Mesendoderm (in vitro differentiated cells): ENCODE data around the gene FIGNL2.

Experiments
- DNase-seq: peaks from one replicate; pipeline ENCODE4 v3.0.0; 2013
- H2AK5ac ChIP-seq: 2 replicates; pipeline ENCODE4 v1.6.1; 2013; ENCODE audit warnings: low read length, inconsistent platforms
- H2BK120ac ChIP-seq: 2 replicates; pipeline ENCODE4 v1.6.1; 2013; ENCODE audit warnings: low read depth, mild to moderate bottlenecking, low read length, moderate library complexity, mixed read lengths
- H2BK15ac ChIP-seq: replicated peaks from 2 replicates; pipeline ENCODE4 v1.6.1; 2013; ENCODE audit warnings: low read depth, mild to moderate bottlenecking, moderate library complexity
- H2BK5ac ChIP-seq: 2 replicates; pipeline ENCODE4 v1.6.1; 2013; ENCODE audit warnings: low read length, inconsistent platforms
- H3K18ac ChIP-seq: 2 replicates; pipeline ENCODE4 v1.6.1; 2013; ENCODE audit warnings: mild to moderate bottlenecking, low read length, mixed read lengths
- H3K23ac ChIP-seq: one replicate; pipeline ENCODE4 v1.6.1; 2013; ENCODE audit warnings: low read length
- H3K27ac ChIP-seq: 2 replicates; pipeline ENCODE4 v1.5.1; 2013; ENCODE audit warnings: low read depth, mild to moderate bottlenecking, inconsistent platforms, low read length, moderate library complexity
- H3K27me3 ChIP-seq: 2 replicates; pipeline ENCODE4 v1.6.1; 2013; ENCODE audit warnings: low read length, control low read depth, mild to moderate bottlenecking, inconsistent platforms; ENCODE audit not compliant: insufficient read depth, poor library complexity
- H3K36me3 ChIP-seq: 2 replicates; pipeline ENCODE4 v1.6.1; 2013; ENCODE audit warnings: low read length, inconsistent platforms; ENCODE audit not compliant: control insufficient read depth, insufficient read depth
- H3K4ac ChIP-seq: one replicate; pipeline ENCODE4 v1.6.1; 2013; ENCODE audit warnings: low read depth, mild to moderate bottlenecking, low read length, moderate library complexity
- H3K4me1 ChIP-seq: 2 replicates; pipeline ENCODE4 v1.6.1; 2013; ENCODE audit warnings: low read depth, low read length, inconsistent platforms; ENCODE audit not compliant: control insufficient read depth
- H3K4me2 ChIP-seq: 2 replicates; pipeline ENCODE4 v1.6.1; 2013; ENCODE audit warnings: low read length
- H3K4me3 ChIP-seq: 2 replicates; pipeline ENCODE4 v1.5.1; 2013; ENCODE audit warnings: mild to moderate bottlenecking, low read length
- H3K56ac ChIP-seq: one replicate; pipeline ENCODE4 v1.6.1; 2013; ENCODE audit warnings: low read length
- H3K79me1 ChIP-seq: 2 replicates; pipeline ENCODE4 v1.6.1; 2013; ENCODE audit warnings: low read length, inconsistent platforms
- H3K79me2 ChIP-seq: 2 replicates; pipeline ENCODE4 v1.6.1; 2013; ENCODE audit warnings: mild to moderate bottlenecking, low read length; ENCODE audit not compliant: control insufficient read depth, insufficient read depth
- H3K9ac ChIP-seq: 2 replicates; pipeline ENCODE4 v1.6.1; 2013; ENCODE audit warnings: low read length, inconsistent platforms
- H4K5ac ChIP-seq: one replicate; pipeline ENCODE4 v1.6.1; 2013; ENCODE audit warnings: low read length
- H4K8ac ChIP-seq: one replicate; pipeline ENCODE4 v1.6.1; 2013; ENCODE audit warnings: low read depth, mild to moderate bottlenecking, control low read depth, low read length, moderate library complexity
- WGBS: extraction: QIAGEN DNeasy Blood & Tissue Kit; methylation state at CpG from one replicate; pipeline ENCODE4 v1.1.7; 2013; ENCODE audit warnings: low lambda C conversion rate, missing lambda C conversion rate; ENCODE audit not compliant: insufficient coverage; ENCODE audit errors: extremely low coverage; 5-methylcytosine and 5-hydroxymethylcytosine counted together

FIGNL2 gene

DNA sequence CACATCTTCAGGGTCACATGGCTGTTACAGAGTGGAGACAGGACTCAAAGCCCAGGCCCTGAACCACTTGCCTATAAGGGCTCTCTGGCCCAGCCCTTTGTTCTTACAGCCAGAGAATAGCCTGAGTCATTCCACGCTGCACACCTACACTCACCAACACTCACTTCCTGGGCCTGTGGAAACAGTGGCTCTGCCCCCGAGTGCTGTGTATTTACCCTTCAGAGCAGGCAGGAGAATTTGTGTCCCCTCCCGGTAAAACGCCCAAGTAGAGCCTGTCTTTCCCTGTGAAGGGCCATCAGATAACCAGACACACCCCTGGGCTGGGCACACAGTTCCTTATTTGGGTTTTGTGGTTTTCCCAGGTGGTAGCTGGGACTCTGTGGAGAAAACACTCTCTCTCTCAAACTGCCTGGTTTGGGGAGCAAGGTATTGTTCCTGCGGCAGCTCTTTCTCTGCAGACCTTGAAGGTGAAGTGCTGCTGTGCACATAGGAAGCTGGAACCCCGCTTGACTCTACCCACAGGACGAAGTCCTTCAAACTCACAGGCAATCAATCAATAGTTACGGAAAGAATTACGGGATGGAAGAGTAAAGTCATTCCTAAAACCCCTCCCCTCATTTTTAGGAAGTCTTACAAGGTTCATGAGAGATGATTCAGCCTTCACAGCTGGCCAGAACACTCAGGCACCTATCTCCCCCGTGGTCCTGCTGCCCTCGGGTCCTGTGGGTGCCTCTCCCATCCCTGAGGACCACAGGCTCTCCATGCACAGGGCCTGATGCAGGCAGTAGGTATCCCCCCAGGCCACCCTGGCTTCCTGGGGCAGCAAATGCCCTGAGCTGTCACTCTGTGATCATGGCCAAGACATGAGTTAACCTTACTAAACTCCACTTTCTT lies 20.3 kb downstream of the FIGNL2 start:
- Histone ChIP-seq H3K79me2 (no peaks in the 10 kb centered on the region), H3K4me3 (no peak overlapping the region), H4K5ac (peak overlapping the region; percentile 98), H4K8ac (no peak overlapping the region), H3K4me1 (peaks cover 12% of the 10 kb centered on the region), H3K23ac (no peak overlapping the region), H2AK5ac (peak overlapping the region; percentile 77), H3K36me3 (no peaks in the 10 kb centered on the region), H2BK15ac (no peak overlapping the region), H3K18ac (no peak overlapping the region), H3K56ac (peak overlapping the region; percentile 67), H3K27me3 (no peaks in the 10 kb centered on the region), H2BK5ac (peak overlapping the region; percentile 85), H3K79me1 (no peaks in the 10 kb centered on the region), H2BK120ac (no peak overlapping the region), H3K4ac (no peak overlapping the region), H3K4me2 (no peak overlapping the region), H3K9ac (peak overlapping the region; percentile 27), H3K27ac (peak overlapping the region; percentile 7)
- no CpG with 5 or more reads among the region's 11 CpGs for WGBS
- peak; percentile 45 for DNase-seq

GRCh38 chr12:51826881-51827280 lies 21.6 kb downstream of the FIGNL2 start:
- H3K23ac ChIP-seq, result no peak overlapping the region
- H3K4me1 ChIP-seq, result peaks cover 12% of the 10 kb centered on the region
- no peaks in the 10 kb centered on the region for H3K36me3 ChIP-seq
- no peak overlapping the region for H3K56ac ChIP-seq
- no peak overlapping the region for H3K18ac ChIP-seq
- H3K79me2 ChIP-seq, result no peaks in the 10 kb centered on the region
- H2BK15ac ChIP-seq, result no peak overlapping the region
- H4K8ac ChIP-seq, result no peak overlapping the region
- no peak overlapping the region for H4K5ac ChIP-seq
- H3K9ac ChIP-seq, result no peak overlapping the region
- H3K27me3 ChIP-seq, result no peaks in the 10 kb centered on the region
- no peak overlapping the region for H2BK5ac ChIP-seq
- H2BK120ac ChIP-seq, result no peak overlapping the region
- no peaks in the 10 kb centered on the region for H3K79me1 ChIP-seq
- no peak overlapping the region for H2AK5ac ChIP-seq
- no peak overlapping the region for H3K4ac ChIP-seq
- H3K27ac ChIP-seq, result no peak overlapping the region
- no CpG with 5 or more reads among the region's 4 CpGs for WGBS
- no peak for DNase-seq
- no peak overlapping the region for H3K4me3 ChIP-seq
- H3K4me2 ChIP-seq, result no peak overlapping the region

DNA sequence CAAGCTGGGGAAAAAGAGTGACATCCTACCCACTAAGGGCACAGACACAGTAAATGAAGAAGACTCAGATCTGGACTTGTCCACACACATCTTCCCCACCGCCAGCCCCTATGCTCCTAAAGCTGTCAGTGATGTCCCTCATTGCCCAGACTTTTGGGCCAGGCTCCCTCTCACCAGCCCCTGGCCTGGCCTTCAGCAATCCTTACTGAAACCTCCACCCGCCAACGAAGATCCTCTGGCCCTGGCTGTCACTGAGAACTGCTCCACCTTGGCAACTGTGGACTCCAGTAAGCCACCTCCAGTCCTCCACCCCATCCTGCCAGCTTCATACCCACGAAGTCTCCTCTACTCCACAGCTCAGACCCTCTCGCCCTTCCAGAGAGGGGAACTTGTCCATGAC lies 23.3 kb downstream of the FIGNL2 start:
- Histone ChIP-seq H3K18ac (no peak overlapping the region), H4K5ac (no peak overlapping the region), H3K56ac (no peak overlapping the region), H2BK15ac (no peak overlapping the region), H3K4me2 (no peak overlapping the region), H3K4ac (no peak overlapping the region), H3K4me1 (peaks cover 12% of the 10 kb centered on the region), H3K36me3 (no peaks in the 10 kb centered on the region), H3K79me2 (no peaks in the 10 kb centered on the region), H3K9ac (no peak overlapping the region), H2AK5ac (no peak overlapping the region), H4K8ac (no peak overlapping the region), H3K79me1 (no peaks in the 10 kb centered on the region), H2BK120ac (no peak overlapping the region), H2BK5ac (no peak overlapping the region), H3K27me3 (no peaks in the 10 kb centered on the region), H3K23ac (no peak overlapping the region), H3K27ac (no peak overlapping the region), H3K4me3 (no peak overlapping the region)
- no CpG with 5 or more reads among the region's 5 CpGs for WGBS
- no peak for DNase-seq

GRCh38 chr12:51823875-51824565 lies 24.5 kb downstream of the FIGNL2 start:
- no CpG with 5 or more reads among the region's 6 CpGs for WGBS
- Histone ChIP-seq H2BK5ac (no peak overlapping the region), H2AK5ac (no peak overlapping the region), H4K8ac (no peak overlapping the region), H3K27me3 (no peaks in the 10 kb centered on the region), H4K5ac (no peak overlapping the region), H3K9ac (no peak overlapping the region), H3K4ac (no peak overlapping the region), H3K4me3 (no peak overlapping the region), H3K23ac (no peak overlapping the region), H3K27ac (no peak overlapping the region), H3K36me3 (no peaks in the 10 kb centered on the region), H3K56ac (no peak overlapping the region), H2BK15ac (no peak overlapping the region), H3K18ac (no peak overlapping the region), H3K4me1 (peaks cover 12% of the 10 kb centered on the region), H2BK120ac (no peak overlapping the region), H3K79me2 (no peaks in the 10 kb centered on the region), H3K79me1 (no peaks in the 10 kb centered on the region), H3K4me2 (no peak overlapping the region)
- peak; percentile 83 for DNase-seq

DNA sequence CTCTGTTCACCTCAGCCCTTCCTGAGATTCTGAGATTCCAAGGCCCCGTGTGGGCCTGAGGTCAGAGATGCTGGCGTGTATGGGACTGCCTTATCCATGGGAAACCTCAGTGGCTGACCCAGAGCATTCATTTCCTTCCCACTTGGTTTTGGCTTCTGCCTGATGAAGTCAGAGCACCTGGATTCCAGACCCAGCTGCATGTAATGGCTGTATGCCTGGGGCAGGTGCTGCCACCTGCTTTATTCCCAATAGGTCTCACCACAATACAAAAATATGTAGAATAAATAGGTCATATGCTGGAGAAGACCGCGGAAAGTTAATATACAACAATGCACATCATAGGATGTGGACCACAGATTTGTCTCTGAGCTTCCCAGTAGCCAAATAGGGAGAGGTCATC lies 25.6 kb downstream of the FIGNL2 start:
- no peak for DNase-seq
- no peak overlapping the region for H3K27ac ChIP-seq
- no peak overlapping the region for H2BK5ac ChIP-seq
- H4K8ac ChIP-seq, result no peak overlapping the region
- H3K4me2 ChIP-seq, result no peak overlapping the region
- no peaks in the 10 kb centered on the region for H3K79me2 ChIP-seq
- no peak overlapping the region for H3K9ac ChIP-seq
- H2BK15ac ChIP-seq, result no peak overlapping the region
- no peak overlapping the region for H3K18ac ChIP-seq
- no peak overlapping the region for H3K4ac ChIP-seq
- H3K56ac ChIP-seq, result no peak overlapping the region
- WGBS, result no CpG with 5 or more reads among the region's 4 CpGs
- no peaks in the 10 kb centered on the region for H3K79me1 ChIP-seq
- H3K36me3 ChIP-seq, result no peaks in the 10 kb centered on the region
- no peak overlapping the region for H2AK5ac ChIP-seq
- H2BK120ac ChIP-seq, result no peak overlapping the region
- H3K23ac ChIP-seq, result no peak overlapping the region
- no peaks in the 10 kb centered on the region for H3K27me3 ChIP-seq
- H3K4me1 ChIP-seq, result peaks cover 4% of the 10 kb centered on the region
- H4K5ac ChIP-seq, result no peak overlapping the region
- no peak overlapping the region for H3K4me3 ChIP-seq
